Muscle layer of colon (tissue), 2 donors: ENCODE results near the gene DTD2.

Source experiments
- H3K27ac ChIP-seq: one replicate; pipeline ENCODE4 v1.7.0; 2013; ENCODE audit warnings: low read depth, mild to moderate bottlenecking, low read length, moderate library complexity
- H3K27me3 ChIP-seq, 2 donors: one replicate each; pipeline ENCODE4 v1.7.0; 2013; ENCODE audit warnings: low read length in 2 of 2, mild to moderate bottlenecking in 2 of 2; ENCODE audit not compliant: insufficient read depth in 2 of 2, control insufficient read depth in 1 of 2
- H3K36me3 ChIP-seq: one replicate; pipeline ENCODE4 v1.7.0; 2013; ENCODE audit warnings: mild to moderate bottlenecking, low read length; ENCODE audit not compliant: insufficient read depth
- H3K4me1 ChIP-seq: one replicate; pipeline ENCODE4 v1.7.0; 2013; ENCODE audit warnings: mild to moderate bottlenecking, low read length; ENCODE audit not compliant: insufficient read depth
- H3K4me3 ChIP-seq, 2 donors: one replicate each; pipeline ENCODE4 v1.7.0; 2013; ENCODE audit warnings: low read length in 2 of 2, low read depth in 1 of 2, mild to moderate bottlenecking in 1 of 2, moderate library complexity in 1 of 2
- H3K9ac ChIP-seq: one replicate; pipeline ENCODE4 v1.7.0; 2013; ENCODE audit warnings: low read length
- H3K9me3 ChIP-seq: one replicate; pipeline ENCODE4 v1.7.0; 2013; ENCODE audit warnings: mild to moderate bottlenecking, low read length
- donor health status: abdominal sarcoma.
- donor health status: Adenocarcinoma of cecum.

DTD2 gene

DNA sequence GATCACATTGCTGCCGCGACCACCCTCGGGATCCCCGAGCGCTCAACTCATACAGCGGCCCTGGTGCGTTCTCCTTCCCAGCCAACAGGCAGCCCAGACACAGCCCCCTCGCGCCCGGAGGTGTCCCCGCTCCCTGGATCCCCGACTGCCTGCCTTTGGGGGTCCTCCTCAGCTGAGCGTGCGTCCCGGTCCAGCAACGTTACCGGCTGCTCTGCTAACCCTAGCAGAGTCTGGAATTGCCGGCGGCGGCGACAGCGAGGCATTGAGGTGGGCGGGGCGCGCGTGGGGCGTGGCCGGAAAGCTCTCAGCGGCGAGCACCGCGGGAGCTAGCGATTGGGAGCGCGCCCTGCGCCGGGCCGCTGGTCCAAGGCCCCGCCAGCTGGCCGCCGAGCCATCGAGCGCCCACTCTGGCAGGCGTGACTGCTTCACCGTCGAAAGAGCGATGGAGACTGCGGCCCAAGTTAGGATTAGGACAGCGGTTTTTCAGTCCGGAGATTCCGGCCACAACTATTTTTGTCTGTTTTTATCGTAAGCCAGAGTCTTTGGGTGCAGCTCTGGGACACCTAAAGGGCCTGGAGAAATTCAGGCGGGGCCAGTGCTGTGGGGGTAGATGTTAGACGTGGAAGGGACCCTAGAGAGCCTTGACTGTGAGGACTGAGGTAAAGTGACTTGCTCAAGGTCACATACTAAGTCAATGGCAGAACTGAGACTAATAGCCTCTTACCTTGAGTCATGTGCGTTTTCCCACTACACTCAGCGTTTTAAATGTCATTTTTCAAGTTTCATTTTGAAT lies 36.8 kb downstream of the DTD2 start, which contains the start of gene HEATR5A:
TSS of gene HEATR5A (minus strand) at position 232 of the 793 bp plus-strand sequence. CDS start 17,575 bp downstream, outside the sequence.
- Histone ChIP-seq H3K9ac (peak within 1 kb of the TSS; percentile 28), H3K36me3 (no peaks in the 10 kb centered on the region), H3K9me3 (no peaks in the 10 kb centered on the region), H3K4me1 (peaks cover 16% of the 10 kb centered on the region), H3K27me3 (no peaks in the 10 kb centered on the region), H3K27ac (peak within 1 kb of the TSS; percentile 88), H3K4me3 (peak within 1 kb of the TSS; percentile 88 to 98)

- H3K4me1 ChIP-seq, result peaks cover 16% of the 10 kb centered on the region
- no peaks in the 10 kb centered on the region for H3K9me3 ChIP-seq
- peak overlapping the region; percentile 88 to 98 for H3K4me3 ChIP-seq
- H3K9ac ChIP-seq, result peak overlapping the region; percentile 28
- H3K27me3 ChIP-seq, result no peaks in the 10 kb centered on the region
- peak overlapping the region; percentile 88 for H3K27ac ChIP-seq
- H3K36me3 ChIP-seq, result no peaks in the 10 kb centered on the region
These were observed 37.4 kb downstream of the DTD2 start for GRCh38 chr14:31419967-31420318.

DNA sequence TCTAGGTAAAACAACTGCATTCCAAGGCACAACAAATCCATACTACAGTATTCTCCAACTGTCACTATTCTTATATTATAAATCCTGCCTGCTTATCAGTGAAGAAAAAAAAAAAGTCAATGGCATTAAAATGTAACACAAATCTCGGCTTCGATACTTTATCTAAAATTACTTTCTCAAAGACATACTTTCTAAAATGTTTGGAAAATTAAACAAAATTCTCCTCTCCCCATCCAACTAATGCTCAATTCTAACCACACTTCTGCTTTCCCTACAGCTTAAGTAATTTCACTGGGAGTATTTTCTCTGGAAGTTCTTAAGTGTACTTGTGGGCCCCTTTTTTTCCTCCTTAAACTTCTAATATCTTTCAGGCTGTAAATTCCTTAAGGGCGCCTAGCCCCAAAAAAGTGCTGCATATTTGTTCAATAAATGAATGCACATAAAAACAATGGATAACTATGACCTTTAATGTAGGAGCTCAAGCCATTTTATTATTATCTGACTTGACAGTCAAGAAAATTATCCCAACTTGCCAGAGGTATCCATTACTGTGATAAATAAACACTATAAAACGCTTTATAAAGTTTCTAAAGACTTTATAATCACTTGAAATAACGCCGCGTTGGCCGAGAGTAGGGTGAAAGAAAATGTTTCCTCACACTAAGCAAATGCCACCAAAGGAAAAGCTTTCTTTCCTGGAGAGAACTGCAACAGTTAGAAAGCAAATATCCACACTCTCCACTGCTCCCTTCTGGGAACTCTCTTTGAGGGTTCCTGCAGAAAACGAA lies 37.9 kb downstream of the DTD2 start:
- Histone ChIP-seq H3K4me1 (peaks cover 16% of the 10 kb centered on the region), H3K4me3 (peak overlapping the region; percentile 88 to 98), H3K9ac (peak overlapping the region; percentile 28), H3K27ac (peak overlapping the region; percentile 88), H3K36me3 (no peaks in the 10 kb centered on the region), H3K27me3 (no peaks in the 10 kb centered on the region), H3K9me3 (no peaks in the 10 kb centered on the region)

DNA sequence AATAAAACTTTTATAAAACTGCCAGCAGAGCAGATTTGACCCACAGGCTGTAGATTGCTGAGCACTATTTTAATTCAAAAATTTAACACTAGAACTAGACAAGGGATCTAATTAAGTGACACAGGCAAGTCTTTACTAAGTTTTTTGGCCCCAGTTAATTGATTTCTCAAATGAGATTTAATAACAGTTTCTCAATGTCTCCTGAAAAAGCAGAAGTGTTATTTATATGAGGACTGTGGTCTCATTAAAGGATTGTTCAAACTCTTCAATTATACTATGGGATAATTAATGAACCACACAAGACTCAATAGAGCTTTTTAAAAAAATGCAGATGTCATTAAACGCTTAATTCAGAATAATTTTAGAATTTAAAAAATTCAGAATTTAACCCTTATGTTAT lies 38.9 kb downstream of the DTD2 start:
- H3K4me3 ChIP-seq, result no peak overlapping the region
- no peaks in the 10 kb centered on the region for H3K36me3 ChIP-seq
- no peak overlapping the region for H3K9ac ChIP-seq
- peaks cover 16% of the 10 kb centered on the region for H3K4me1 ChIP-seq
- H3K27me3 ChIP-seq, result no peaks in the 10 kb centered on the region
- no peaks in the 10 kb centered on the region for H3K9me3 ChIP-seq
- no peak overlapping the region for H3K27ac ChIP-seq

DNA sequence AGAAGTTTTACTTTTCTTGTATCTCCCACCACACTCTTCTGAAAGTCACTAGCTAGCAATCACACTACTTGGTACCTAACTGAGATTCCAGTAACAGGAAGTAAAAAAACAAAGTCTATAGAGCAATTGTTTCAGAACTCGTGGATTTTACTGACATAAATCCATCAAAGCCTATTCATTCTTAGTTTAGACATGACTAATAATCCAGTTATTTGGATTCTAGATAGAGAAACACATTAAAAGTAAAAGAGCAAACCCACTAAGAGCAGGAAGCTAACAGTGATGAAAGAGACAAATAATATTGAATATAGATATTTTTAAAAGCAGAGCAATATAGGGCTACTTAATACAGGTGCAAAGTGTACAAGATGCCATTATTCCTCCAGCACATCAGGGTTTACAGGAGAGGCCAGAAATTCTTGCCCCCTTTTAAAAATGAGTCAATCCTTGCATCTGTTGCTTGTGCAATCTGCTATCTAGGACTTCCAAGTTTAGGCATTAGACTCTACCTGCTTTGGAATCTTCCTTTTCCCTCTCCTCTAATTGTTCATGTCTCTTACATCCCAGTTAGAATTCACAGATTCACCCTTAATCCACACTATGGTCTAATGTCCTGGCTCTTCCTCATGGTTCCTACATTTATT lies 43.0 kb downstream of the DTD2 start:
- Histone ChIP-seq H3K4me1 (peaks cover 11% of the 10 kb centered on the region), H3K4me3 (no peak overlapping the region), H3K27ac (no peak overlapping the region), H3K9me3 (no peaks in the 10 kb centered on the region), H3K36me3 (no peaks in the 10 kb centered on the region), H3K27me3 (no peaks in the 10 kb centered on the region), H3K9ac (no peak overlapping the region)

DNA sequence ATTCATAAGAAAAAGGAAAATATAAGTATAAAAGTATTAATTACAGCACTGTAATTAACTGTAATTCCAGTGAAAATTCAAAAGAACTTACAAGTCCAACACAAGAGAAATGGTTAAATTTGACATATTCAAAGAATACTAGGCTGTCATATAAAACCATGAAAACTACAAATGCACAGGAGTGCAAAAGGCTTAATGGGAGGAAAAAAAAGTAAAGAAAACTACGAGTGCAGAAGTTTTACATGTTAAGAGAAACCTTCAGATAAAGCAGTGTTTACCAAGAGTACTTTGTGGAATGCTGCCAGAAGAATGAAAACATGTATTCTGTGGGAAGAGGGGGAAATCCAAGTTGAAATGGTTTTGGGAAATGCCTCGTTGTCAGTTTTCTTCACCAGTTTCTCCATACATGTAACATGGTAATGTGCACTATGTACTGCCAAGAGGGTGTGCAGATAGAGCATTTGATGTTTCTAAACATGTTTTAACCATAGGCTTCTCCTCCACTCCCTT lies 46.0 kb downstream of the DTD2 start:
- Histone ChIP-seq H3K9me3 (no peaks in the 10 kb centered on the region), H3K4me1 (no peaks in the 10 kb centered on the region), H3K4me3 (no peak overlapping the region), H3K27ac (no peak overlapping the region), H3K36me3 (no peaks in the 10 kb centered on the region), H3K9ac (no peak overlapping the region), H3K27me3 (no peaks in the 10 kb centered on the region)

- Histone ChIP-seq H3K9me3 (no peaks in the 10 kb centered on the region), H3K4me3 (no peak overlapping the region), H3K27me3 (no peaks in the 10 kb centered on the region), H3K4me1 (no peaks in the 10 kb centered on the region), H3K36me3 (no peaks in the 10 kb centered on the region), H3K27ac (no peak overlapping the region), H3K9ac (no peak overlapping the region)
These were observed 47.2 kb downstream of the DTD2 start for GRCh38 chr14:31410048-31410650.

GRCh38 chr14:31408421-31408820 lies 48.9 kb downstream of the DTD2 start:
- no peak overlapping the region for H3K9ac ChIP-seq
- no peaks in the 10 kb centered on the region for H3K9me3 ChIP-seq
- H3K36me3 ChIP-seq, result no peaks in the 10 kb centered on the region
- no peaks in the 10 kb centered on the region for H3K4me1 ChIP-seq
- no peaks in the 10 kb centered on the region for H3K27me3 ChIP-seq
- H3K4me3 ChIP-seq, result no peak overlapping the region
- H3K27ac ChIP-seq, result no peak overlapping the region

DNA sequence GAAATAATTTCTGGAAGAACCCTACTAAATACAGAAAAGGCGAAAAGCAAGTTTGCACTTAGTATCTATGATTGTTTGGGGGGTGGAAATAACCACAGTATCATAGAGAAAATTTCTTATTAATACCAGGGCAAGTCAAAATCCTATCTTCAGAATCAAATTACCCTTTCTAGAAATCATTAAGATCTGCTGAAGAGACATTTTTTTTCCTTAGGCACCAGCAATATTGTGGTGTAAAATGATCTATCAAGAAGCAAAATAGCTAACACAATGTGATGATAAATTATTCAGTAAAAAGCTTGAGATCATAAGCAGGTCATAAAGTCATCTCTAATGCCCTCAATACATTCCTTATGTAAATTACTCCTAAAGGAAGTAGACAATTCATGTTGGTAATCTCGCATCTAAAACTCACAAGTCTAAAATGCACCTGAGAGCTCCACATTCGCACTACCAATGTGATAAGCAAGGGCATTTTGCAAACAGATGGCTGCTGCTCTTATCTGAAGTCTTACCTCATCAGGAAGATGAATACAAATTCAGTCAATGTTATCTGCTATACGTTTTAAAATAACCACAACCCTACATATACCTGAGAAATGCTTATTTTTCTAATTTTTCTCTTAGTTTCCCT lies 51.6 kb downstream of the DTD2 start:
- H3K27ac ChIP-seq, result no peak overlapping the region
- H3K4me1 ChIP-seq, result no peaks in the 10 kb centered on the region
- H3K9ac ChIP-seq, result no peak overlapping the region
- no peaks in the 10 kb centered on the region for H3K36me3 ChIP-seq
- no peaks in the 10 kb centered on the region for H3K9me3 ChIP-seq
- no peaks in the 10 kb centered on the region for H3K27me3 ChIP-seq
- H3K4me3 ChIP-seq, result no peak overlapping the region

- Histone ChIP-seq H3K4me1 (no peaks in the 10 kb centered on the region), H3K9me3 (no peaks in the 10 kb centered on the region), H3K27ac (no peak overlapping the region), H3K9ac (no peak overlapping the region), H3K4me3 (no peak overlapping the region), H3K27me3 (no peaks in the 10 kb centered on the region), H3K36me3 (peaks cover 2% of the 10 kb centered on the region)
These were observed 52.2 kb downstream of the DTD2 start for GRCh38 chr14:31405106-31405505.
